ENCODE results near the gene KATNB1. TPM values are rescaled to one million over a fixed set of nuclear protein-coding genes. Genes with fewer than 3 reads are reported as not detected.

Gene KATNB1
- total RNA-seq, 3 donors from 2014 or later (not counting 1 experiment from before 2014, with no cell fraction given): 23.6 to 34.3 (median 29.7) TPM

GRCh38 chr16:57761957-57762356, 26.4 kb downstream of the KATNB1 start:
- TF ChIP-seq CTCF (IDR thresholded peaks at IDR 0.05): no peak
- Mint-ChIP-seq H3K36me3 (no peaks in the 10 kb centered on the region), H3K4me1 (peaks cover 4 to 13% of the 10 kb centered on the region in 2 donors), H3K4me3 (no peak overlapping the region), H3K9me3 (no peaks in the 10 kb centered on the region), H3K27me3 (ENCODE audit: low read depth in 2 of 2) (no peaks in the 10 kb centered on the region), H3K27ac (peak overlapping the region; percentile 8 to 43)
- peaks cover 24% of the 10 kb centered on the region for H3K4me1 ChIP-seq (ENCODE audit: control insufficient read depth, insufficient read depth, low read length)
- no peak for DNase-seq
- H3K36me3 ChIP-seq (ENCODE audit: control insufficient read depth, insufficient read depth, low read length): no peaks in the 10 kb centered on the region
- intact Hi-C loops (cut with micrococcal nuclease): no loop called here
- WGBS (ENCODE audit: insufficient coverage): 93% methylated on average over 12 of the region's 12 CpGs
- no peak for ATAC-seq
- H3K27me3 ChIP-seq (ENCODE audit: control insufficient read depth, insufficient read depth, low read length): no peaks in the 10 kb centered on the region
- no peak overlapping the region for H3K27ac ChIP-seq (ENCODE audit: low read length)
- H3K9me3 ChIP-seq (ENCODE audit: control insufficient read depth, insufficient read depth, low read length): no peaks in the 10 kb centered on the region
- H3K4me3 ChIP-seq (ENCODE audit: low read length): no peak overlapping the region

GRCh38 chr16:57762365-57763040, 26.9 kb downstream of the KATNB1 start:
- Mint-ChIP-seq H3K27ac (peak overlapping the region in 1 of 2 donors; percentile 35), H3K9me3 (no peaks in the 10 kb centered on the region), H3K36me3 (no peaks in the 10 kb centered on the region), H3K27me3 (ENCODE audit: low read depth in 2 of 2) (no peaks in the 10 kb centered on the region), H3K4me3 (no peak overlapping the region), H3K4me1 (peaks cover 4 to 13% of the 10 kb centered on the region in 2 donors)
- ATAC-seq (no peak), DNase-seq (no peak)
- WGBS (ENCODE audit: insufficient coverage): 87% methylated on average over 15 of the region's 15 CpGs
- no peak for TF ChIP-seq CTCF (IDR thresholded peaks at IDR 0.05)
- Histone ChIP-seq H3K4me3 (ENCODE audit: low read length) (no peak overlapping the region), H3K9me3 (ENCODE audit: control insufficient read depth, insufficient read depth, low read length) (no peaks in the 10 kb centered on the region), H3K36me3 (ENCODE audit: control insufficient read depth, insufficient read depth, low read length) (no peaks in the 10 kb centered on the region), H3K27me3 (ENCODE audit: control insufficient read depth, insufficient read depth, low read length) (no peaks in the 10 kb centered on the region), H3K27ac (ENCODE audit: low read length) (no peak overlapping the region), H3K4me1 (ENCODE audit: control insufficient read depth, insufficient read depth, low read length) (peaks cover 18% of the 10 kb centered on the region)
- intact Hi-C loops (cut with micrococcal nuclease): no loop called here

GRCh38 chr16:57763285-57764005, 27.9 kb downstream of the KATNB1 start:
- H3K27ac Mint-ChIP-seq: no peak overlapping the region
- no peaks in the 10 kb centered on the region for H3K36me3 Mint-ChIP-seq
- DNase-seq (no peak), ATAC-seq (no peak)
- TF ChIP-seq CTCF (IDR thresholded peaks at IDR 0.05): no peak
- H3K27ac ChIP-seq (ENCODE audit: low read length): no peak overlapping the region
- peaks cover 4 to 13% of the 10 kb centered on the region in 2 donors for H3K4me1 Mint-ChIP-seq
- no peaks in the 10 kb centered on the region for H3K27me3 ChIP-seq (ENCODE audit: control insufficient read depth, insufficient read depth, low read length)
- H3K9me3 Mint-ChIP-seq: no peaks in the 10 kb centered on the region
- intact Hi-C loops (cut with micrococcal nuclease): no loop called here
- no peak overlapping the region for H3K4me3 Mint-ChIP-seq
- no peaks in the 10 kb centered on the region for H3K9me3 ChIP-seq (ENCODE audit: control insufficient read depth, insufficient read depth, low read length)
- no peak overlapping the region for H3K4me3 ChIP-seq (ENCODE audit: low read length)
- no peaks in the 10 kb centered on the region for H3K27me3 Mint-ChIP-seq (ENCODE audit: low read depth in 2 of 2)
- 87% methylated on average over 14 of the region's 14 CpGs for WGBS (ENCODE audit: insufficient coverage)
- no peaks in the 10 kb centered on the region for H3K36me3 ChIP-seq (ENCODE audit: control insufficient read depth, insufficient read depth, low read length)
- peaks cover 9% of the 10 kb centered on the region for H3K4me1 ChIP-seq (ENCODE audit: control insufficient read depth, insufficient read depth, low read length)
